ENCODE measurements around the gene FGFRL1. TPM values are rescaled to one million over a fixed set of nuclear protein-coding genes. Genes with fewer than 3 reads are reported as not detected.
"Not testable (repeated sequence)": the region's sequence is repeated elsewhere in the genome, so short reads cannot be mapped to it uniquely, and the experiment has no call there.

The FGFRL1 gene
- total RNA-seq, 1 experiment from 2014 or later = 63.1 TPM

DNA sequence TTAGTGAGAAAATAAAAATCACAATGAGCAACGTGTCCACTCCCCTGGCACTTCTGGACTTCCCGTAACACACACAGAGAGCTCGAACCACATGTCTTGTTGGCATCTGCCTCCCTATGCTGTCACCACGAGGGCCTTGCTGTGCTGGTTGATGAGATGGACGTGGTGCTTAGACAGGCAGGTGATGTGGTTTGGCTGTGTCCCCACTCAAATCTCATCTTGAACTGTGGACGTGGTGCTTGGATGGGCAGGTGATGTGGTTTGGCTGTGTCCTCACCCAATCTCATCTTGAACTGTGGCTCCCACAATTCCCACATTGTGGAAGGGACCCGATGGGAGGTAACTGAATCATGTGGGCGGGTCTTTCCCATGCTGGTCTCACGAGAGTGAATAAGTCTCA, 40.0 kb downstream of the FGFRL1 start:
- DNase-seq (ENCODE audit: low spot score) = no peak

DNA sequence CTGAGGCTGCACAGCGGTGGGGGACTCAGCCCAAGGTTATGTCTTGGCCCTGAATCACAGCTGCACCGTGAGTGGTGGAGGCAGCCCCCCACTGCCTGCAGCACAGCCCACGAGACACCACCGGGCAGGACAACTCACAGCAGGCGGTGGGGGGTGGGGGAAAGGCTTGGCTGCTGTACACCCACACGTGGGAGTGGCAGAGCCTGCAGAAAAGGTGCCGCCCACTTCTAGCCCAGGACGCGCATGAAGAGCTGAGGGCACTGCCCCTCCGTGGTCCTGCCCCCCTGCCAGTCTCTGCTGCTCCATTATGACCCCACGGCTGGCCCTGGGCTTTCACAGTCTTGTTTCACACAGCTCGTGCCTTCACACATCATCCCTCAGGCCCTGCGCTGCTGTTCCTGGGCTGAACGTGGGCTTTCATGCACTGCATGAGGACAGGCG, 40.8 kb downstream of the FGFRL1 start:
- DNase-seq (ENCODE audit: low spot score) = no peak

DNA sequence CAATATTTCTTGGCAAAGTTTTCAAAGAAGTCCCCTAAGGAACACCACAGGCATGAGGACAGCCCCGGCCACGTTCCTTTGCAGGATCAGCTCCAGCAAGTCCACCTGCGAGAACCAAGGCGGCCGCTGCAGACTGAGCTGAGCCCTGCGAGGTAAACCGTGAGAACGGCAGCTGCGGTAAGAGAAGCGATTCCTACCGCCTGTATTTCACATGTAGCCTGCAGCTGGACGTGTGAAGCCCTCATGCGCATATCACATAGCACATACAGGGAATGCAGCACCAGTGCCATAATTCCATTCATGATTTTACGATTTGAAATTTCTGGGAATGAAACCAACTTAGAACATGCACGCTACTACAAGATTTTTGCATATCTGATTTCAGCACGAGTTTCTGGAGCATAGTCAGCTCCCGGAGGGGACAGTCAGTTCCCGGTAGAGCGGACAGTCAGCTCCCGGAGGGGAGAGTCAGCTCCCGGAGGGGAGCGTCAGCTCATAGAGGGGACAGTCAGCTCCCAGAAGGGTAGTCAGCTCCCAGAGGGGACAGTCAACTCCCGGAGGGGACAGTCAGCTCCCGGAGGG, 41.7 kb downstream of the FGFRL1 start:
- DNase-seq (ENCODE audit: low spot score) = no peak

DNA sequence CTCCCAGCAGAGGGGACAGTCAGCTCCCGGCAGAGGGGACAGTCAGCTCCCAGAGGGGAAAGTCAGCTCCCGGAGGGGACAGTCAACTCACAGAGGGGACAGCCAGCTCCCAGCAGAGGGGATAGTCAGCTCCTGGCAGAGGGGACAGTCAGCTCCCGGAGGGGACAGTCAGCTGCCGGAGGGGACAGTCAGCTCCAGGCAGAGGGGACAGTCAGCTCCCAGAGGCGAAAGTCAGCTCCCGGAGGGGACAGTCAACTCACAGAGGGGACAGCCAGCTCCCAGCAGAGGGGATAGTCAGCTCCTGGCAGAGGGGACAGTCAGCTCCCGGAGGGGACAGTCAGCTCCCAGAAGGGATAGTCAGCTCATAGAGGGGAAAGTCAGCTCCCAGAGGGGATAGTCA, 42.5 kb downstream of the FGFRL1 start:
- not testable (repeated sequence) for DNase-seq (ENCODE audit: low spot score)

DNA sequence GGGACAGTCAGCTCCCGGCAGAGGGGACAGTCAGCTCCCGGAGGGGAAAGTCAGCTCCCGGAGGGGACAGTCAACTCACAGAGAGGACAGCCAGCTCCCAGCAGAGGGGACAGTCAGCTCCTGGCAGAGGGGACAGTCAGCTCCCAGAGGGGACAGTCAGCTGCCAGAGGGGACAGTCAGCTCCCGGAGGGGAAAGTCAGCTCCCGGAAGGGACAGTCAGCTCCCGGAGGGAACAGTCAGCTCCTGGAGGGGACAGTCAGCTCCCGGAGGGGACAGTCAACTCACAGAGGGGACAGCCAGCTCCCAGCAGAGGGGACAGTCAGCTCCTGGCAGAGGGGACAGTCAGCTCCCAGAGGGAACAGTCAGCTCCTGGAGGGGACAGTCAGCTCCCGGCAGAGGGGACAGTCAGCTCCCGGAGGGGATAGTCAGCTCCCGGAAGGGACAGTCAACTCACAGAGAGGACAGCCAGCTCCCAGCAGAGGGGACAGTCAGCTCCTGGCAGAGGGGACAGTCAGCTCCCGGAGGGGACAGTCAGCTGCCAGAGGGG, 43.3 kb downstream of the FGFRL1 start:
- not testable (repeated sequence) for DNase-seq (ENCODE audit: low spot score)

DNA sequence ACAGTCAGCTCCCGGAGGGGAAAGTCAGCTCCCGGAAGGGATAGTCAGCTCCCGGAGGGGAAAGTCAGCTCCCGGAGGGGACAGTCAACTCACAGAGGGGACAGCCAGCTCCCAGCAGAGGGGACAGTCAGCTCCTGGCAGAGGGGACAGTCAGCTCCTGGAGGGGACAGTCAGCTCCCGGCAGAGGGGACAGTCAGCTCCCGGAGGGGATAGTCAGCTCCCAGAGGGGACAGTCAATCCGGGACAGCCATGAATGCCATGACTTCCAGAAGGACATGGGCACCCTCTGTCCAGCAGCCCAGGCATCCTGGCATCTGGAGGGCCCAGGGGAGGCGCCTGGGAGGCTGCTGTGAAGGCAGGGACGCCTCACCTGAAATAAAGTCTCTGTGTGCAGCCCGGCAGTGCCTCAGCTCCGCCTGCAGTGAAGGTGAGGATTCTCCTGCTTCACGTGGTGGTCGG, 43.8 kb downstream of the FGFRL1 start:
- DNase-seq (ENCODE audit: low spot score) = not testable (repeated sequence)

DNA sequence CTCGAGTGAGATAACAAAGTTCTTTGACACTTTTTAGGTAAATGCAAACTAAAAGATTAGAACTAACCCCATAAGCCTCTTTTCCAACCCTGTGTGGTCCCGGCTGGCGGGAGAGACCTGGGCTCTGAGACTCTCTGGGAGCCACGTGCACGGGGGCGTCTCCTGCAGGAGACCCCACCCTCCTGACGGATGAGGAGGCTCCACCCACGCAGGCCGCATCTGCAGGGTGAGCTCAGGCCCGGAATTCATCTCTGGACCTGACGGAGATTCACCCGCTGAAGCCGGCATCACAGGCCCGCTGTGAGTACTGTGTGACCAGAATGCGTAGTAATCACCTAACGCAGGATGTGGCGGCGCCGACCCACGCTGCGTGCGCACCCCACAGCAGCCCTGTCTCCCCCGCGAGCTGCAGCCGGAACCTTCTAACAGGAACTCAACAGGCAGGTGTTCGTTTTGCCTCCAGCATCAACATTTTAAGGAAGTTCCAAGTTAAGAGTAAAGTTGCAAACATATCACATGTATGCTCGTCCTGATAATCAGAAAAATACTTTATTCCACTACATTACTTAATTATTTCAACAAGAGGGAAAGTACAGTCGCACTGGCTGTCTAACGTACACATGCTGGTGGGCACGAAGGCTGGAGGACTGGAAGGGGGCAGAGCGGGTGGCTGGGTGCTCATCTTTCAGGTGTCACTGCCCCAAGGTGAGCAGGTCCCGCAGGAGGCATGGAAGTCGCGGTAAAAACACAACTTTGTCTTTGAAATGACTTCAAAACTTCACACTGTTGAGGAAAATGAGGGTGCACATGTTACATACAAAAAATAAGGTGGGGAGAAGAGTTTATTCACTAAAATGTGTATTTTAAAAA, 44.5 kb downstream of the FGFRL1 start:
- DNase-seq (ENCODE audit: low spot score) = no peak

DNA sequence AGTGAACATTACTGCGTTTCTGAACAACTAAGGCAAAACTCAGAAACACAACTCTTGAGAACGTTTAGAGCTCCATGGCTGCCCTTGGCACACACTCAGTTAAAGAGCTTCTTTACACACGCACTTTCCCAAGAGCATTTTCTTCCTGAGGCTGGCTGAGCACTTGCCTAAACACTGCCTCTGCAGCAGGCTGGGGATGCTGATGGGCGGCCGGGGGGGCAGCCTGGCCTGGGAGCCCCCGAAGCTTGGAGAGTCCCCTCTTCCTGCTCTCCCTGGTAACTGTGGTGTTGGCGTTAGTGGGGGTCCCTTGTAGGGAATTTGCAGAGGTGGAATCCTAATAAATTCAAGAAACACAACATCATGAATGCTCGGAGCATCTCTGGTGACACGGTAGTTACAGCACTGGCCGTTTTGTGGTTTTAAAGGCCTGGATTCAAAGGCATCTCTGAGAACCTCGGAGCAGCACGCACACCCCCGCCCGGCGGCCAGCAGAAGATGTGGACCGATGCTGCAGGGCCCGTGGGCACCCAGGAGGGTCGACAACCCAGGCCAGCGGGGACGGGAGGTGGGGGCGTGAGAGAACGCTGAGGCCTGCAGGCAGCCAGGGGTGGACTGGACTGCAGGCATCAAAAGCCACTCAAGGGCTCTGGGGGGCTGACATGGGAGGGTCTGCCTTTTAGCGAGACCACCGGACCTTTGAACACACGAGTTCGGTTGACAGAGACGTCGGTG, 45.4 kb downstream of the FGFRL1 start:
- no peak for DNase-seq (ENCODE audit: low spot score)

DNA sequence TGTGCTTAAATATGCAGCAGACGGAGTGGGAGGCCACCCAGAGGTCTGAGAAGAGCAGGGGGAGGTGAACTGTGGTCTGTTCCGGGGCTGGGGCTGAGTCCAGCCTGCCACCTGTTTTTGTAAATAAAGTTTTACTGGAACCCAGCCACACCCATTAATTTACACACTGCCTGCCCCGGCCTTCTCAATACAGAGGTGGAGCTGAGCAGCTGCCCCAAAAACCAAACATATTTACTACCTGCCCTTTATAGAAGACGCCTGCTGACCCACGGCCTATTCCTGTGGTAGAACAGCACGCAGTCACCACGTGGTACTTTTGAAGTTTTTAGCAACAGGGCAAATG, 45.9 kb downstream of the FGFRL1 start:
- no peak for DNase-seq (ENCODE audit: low spot score)

DNA sequence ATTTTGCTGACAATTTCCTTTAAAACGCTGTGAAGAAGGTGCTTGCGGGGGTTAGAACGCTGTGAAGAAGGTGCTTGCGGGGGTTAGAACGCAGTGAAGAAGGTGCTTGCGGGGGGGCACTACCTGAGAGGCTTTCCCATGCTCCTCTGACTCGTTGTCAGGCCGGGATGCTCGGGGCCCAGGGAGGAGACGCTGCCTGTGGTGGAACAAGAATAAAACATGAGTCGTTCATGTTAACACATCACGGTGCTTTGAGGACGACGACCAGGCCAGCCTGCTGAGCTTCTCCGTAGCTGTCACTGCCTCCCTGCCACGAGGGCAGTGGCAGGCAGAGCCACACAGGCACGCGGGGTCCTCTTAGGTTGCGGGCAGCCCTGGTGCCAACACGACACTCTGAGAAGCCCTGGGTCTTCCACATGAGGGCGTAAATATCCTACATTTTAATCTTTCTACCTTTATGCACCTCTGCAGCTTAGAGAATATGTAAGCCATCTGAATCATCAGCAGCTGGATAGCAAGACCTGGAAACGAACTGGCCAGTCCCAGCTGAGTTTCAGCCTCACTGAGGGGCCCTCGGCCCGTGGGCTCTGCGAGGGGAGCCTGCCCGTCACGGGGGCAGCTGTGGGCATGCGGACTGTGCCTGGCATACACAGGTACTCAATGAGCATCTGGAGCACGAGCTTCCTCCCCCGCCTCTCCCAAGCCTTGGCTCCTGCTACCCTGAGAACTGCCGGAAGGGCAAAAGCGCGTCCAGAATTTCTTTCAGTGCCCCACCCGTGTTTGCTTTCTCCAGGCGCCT, 47.0 kb downstream of the FGFRL1 start:
- no peak for DNase-seq (ENCODE audit: low spot score)

DNA sequence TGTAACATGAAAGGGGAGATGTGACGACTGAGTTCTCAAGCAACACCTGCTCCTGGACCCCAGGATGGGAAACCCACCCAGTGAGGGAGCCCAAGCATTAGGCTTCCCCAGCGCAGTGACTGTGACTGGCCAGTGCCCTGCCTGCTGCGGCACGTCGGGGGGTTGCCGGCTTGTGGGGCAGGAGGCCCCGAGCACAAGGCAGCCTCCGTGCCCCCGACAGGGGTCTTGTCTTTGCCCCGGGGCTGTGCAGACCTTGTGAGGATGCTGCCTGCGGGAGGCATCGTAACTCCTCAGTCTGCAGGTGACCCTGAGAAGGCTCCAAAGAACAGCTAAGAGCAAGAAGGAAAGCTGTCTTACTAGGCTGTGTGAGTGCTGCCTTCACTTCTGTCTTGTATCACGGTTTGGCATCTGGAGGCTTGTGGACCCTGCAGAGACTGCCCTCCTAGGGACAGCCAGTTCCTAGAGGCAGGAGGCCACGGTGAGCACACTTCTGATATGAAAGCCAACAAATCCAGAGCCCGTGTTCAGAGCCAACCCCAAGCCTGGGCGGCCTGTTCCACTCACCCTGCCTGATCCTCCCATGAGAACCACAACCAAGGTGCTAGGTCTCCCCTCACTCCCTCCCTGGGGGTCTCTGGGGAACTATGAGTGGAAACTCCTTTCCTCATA, 47.7 kb downstream of the FGFRL1 start:
- DNase-seq (ENCODE audit: low spot score) = no peak

DNA sequence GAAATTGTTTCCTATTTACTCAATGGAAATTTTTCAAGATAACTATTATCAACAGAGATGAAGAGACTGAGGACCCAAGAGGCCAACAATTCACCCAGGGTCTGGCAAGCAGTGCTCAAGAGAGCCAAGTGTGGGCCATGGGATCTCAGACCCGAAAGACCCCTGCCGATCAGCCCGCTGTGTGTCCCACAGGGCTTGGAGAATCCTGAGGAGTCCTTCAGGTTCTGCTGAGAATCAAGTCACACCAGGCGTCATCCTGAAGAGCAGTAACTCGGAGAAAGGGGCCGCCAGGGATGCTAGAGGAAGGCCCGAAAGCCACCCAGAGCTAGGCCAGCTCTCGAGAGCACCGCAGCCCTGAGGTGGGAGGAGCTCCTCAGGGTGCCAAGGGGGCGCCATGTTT, 48.7 kb downstream of the FGFRL1 start:
- no peak for DNase-seq (ENCODE audit: low spot score)

DNA sequence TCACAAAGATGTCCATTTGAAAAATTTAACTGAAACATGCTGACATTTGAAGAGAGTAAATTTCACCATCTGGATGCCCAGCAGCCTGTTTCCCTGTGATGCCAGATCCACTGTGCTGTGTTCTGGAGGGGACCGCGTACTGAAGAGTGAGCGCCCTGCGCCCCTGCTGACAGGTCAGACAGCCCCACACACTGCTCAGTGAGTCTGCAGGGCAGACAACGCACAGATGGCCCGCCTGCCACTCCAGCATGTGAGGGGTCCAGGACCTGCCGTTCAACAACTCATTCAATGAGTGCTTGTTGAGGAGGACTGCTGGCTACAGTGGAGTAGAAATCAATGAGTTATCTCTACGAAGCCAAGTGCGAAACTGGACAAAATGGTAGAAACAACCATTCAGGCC, 49.2 kb downstream of the FGFRL1 start:
- no peak for DNase-seq (ENCODE audit: low spot score)

DNA sequence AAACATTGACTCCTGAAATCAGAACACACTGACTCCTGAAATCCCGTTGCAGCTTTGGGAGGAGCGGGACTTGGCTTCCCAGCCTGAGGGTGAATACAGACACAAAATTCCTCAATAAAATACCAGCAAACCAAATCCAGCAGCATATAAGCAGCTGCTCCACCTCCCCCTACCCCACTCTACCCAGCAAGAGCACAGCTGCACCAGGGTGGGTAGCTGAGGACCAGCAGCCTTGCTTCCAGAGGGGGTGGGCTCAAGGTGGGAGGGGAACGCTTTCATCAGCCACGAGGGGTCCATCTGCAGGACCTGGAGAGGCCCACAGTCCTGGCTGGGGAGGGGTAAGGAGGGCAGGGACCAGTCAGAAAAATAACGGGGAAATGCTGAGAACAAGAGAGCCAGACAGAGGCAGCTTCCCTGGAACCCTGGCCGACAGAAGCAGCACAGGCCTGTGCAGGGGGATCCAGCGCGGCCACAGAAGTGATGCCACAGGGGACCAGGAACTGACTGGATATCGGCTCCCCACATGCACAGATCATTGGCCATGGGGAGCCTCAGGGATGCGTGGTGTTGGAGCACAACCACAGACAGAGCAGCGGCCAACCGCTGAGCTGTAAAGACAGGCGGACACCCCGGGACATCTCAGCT, 49.8 kb downstream of the FGFRL1 start:
- DNase-seq (ENCODE audit: low spot score) = no peak

DNA sequence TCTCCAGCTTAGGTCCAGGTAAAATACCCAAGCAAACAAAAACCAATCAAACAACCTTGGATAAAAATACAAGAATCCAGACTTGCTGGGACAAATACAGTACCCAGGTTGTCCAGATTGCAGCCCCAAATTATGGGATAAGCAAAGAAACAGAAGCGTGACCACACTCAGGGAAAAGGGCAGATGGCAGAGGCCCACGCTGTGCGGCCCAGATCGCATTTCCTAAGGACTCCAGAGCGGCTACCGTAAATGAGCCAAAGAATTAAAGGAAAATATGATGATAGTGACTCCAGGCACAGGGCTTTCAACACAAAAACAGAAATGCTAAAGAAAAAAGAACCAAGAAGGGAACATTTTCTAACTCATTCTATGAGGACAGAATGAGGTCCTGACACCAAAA, 50.3 kb downstream of the FGFRL1 start:
- no peak for DNase-seq (ENCODE audit: low spot score)

DNA sequence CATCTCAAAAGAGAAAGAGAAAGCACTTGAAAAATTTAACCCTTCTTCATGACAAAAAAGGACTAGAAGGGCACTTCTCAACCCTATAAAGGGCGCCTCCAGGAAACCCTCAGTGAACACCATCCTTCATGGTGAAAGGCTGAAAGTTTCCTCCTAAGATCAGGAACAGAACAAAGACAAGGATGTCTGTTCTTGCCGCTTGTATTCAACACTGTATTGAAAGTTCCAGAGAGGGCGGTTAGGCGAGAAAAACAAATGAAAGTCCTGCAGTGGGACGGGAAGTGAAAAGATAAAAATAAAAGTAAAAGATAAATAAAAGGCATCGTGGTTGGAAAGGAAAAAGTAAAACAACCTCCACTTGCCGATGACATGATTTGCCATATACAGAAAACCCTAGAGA, 51.0 kb downstream of the FGFRL1 start:
- DNase-seq (ENCODE audit: low spot score) = no peak

DNA sequence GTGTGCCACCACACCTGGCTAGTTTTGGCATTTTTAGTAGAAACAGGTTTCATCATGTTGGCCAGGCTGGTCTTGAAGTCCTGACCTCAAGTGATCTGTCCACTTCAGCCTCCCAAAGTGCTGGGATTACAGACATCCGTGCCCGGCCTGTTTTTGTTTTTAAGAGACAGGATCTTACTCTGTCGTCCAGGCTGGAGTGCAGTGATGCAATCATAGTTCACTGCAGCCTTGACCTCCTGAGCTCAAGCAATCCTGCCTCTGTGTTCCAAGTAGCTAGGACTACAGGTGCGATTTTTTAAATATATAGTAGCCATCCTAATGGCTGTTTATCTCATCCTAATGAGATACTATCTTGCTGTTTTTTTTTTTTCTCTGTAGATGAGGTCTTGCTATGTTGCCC, 54.3 kb downstream of the FGFRL1 start:
- no peak for DNase-seq (ENCODE audit: low spot score)

DNA sequence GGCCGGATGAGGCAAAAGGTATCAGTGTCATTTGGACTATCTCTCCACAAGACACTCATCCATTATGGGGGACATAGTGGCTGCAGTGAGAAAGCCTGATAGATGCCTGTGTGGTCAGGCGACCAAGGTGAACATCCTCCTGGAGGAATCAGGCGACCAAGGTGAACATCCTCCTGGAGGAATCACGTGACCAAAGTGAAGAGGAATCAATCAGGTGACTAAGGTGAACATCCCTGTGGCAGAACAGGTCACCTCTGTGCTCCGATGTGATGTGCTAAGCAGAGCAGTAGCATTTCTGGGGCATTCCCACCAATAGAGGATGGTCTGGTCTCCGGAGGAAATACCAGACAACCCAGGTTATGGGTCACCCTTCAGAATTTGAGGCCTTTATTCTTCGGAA, 58.0 kb downstream of the FGFRL1 start:
- DNase-seq (ENCODE audit: low spot score) = no peak

DNA sequence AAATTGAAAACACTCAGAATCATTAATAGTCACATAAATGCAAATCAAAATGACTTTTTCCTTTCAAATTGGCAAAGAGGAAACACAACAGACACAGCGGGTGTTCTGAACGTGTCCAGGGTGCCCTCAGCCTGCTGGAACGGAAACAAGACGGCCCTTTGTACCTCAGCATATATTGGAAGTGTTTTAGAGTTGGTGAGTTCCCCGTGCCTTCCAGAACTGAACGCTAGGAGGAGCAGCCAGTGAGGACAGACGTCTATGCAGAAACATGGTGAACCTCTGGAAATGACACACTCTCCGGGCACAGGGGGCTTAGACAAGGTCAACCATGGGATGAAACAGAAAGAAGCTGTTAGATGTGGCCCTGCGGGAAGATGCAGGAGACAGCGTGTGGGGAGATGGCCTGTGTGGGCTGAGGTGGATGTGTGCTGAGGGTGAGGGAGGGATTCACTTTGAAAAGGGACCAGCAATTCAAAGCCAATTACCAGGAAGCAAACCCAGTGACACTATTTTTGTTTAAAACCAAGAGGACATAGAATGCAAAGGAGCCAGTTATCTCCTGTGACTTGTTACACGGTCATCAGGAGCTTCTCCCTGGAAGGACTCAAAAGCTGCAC, 61.5 kb downstream of the FGFRL1 start:
- peak; percentile 81 for DNase-seq (ENCODE audit: low spot score)

DNA sequence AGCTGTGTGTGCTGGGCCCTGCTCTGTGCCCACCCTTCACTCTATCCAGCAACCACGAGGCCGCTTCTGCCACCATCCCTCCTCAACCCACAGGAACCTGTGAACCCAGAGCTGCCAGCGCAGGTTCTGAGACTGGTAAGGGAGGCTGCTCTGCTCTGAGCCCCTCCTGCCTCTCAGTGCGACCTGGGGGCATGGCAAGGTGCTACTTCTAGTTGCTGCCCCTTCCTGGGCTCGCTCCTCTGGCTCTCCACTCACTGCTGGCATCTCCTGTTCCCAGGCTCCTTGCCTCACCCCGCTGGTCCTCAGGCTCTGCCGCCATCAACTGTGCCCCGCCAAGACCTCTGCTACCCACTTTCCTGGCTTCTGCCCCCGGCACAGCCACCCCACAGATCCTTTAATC, 62.7 kb downstream of the FGFRL1 start:
- DNase-seq (ENCODE audit: low spot score) = no peak

Data from H4 (cell line).